Upper lobe of left lung (tissue), 4 donors: ENCODE data around the gene PRKAG2.

Source experiments
- POLR2A ChIP-seq, 4 donors: fragments of 450-650 bp; IDR thresholded peaks; one replicate each; pipeline ENCODE4 v1.5.1; 2016 to 2017; ENCODE audit warnings: antibody characterized with exemption in 4 of 4, mild to moderate bottlenecking in 2 of 4
- TF ChIP-seq, protein P1 (sequence below), 6 experiments: fragments of 450-650 bp in 4 of 6; fragments of 200-600 bp in 2 of 6; sonication (generic) in 2 of 6; IDR thresholded peaks; one replicate each; pipeline ENCODE4 v1.5.1; 2016 to 2019; ENCODE audit warnings: antibody characterized with exemption in 6 of 6

GRCh38 chr7:151540146-151540545, 336.8 kb downstream of the PRKAG2 start:
- TF ChIP-seq, protein P1, sequence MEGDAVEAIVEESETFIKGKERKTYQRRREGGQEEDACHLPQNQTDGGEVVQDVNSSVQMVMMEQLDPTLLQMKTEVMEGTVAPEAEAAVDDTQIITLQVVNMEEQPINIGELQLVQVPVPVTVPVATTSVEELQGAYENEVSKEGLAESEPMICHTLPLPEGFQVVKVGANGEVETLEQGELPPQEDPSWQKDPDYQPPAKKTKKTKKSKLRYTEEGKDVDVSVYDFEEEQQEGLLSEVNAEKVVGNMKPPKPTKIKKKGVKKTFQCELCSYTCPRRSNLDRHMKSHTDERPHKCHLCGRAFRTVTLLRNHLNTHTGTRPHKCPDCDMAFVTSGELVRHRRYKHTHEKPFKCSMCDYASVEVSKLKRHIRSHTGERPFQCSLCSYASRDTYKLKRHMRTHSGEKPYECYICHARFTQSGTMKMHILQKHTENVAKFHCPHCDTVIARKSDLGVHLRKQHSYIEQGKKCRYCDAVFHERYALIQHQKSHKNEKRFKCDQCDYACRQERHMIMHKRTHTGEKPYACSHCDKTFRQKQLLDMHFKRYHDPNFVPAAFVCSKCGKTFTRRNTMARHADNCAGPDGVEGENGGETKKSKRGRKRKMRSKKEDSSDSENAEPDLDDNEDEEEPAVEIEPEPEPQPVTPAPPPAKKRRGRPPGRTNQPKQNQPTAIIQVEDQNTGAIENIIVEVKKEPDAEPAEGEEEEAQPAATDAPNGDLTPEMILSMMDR (IDR thresholded peaks at IDR 0.05), result no peak
- TF ChIP-seq POLR2A (IDR thresholded peaks at IDR 0.05), result no peak
